GM21390 (cell line): ENCODE results near the gene TSHZ1.

Experiments
- ATAC-seq: cut with Tn5 transposase; IDR thresholded peaks from one replicate; pipeline ENCODE4 v1.9.1; 2021; ENCODE audit not compliant: unreplicated experiment

Gene TSHZ1

DNA sequence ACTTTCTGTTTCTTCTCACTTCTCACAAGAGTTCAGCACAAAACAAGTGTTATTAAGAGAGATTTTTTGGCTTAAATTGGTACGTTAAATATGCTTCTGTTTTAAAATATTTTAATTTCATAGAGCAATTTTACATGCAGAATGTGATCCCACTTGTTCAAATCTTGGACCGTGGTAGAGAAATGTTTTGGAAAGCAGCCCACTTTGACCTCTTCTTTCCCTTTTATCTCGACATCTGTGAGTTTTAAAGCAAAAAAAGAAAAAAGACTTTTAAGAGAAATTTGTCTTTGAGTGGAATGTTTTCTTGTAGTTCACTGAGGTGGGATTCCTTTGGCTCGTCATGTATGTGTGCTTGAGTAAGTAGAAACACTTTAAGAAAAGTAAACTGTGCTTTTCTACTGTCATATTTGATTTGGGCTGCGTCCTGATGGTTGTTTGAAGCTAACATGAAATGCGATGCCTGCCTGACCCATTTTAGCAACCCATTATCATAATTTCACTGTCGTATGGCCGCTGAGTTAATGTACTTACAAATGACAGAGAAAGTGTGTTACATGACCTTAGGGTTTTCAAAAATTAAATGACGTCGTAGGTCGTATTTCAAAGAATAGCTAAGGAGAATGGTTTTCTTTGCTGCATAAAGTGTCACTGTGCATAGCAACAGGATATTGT is 54.5 kb downstream of the TSHZ1 start:
- ATAC-seq, result no peak

- ATAC-seq, result no peak
Measured at GRCh38 chr18:75265872-75266271, 55.3 kb downstream of the TSHZ1 start.

- ATAC-seq, result no peak
Measured at GRCh38 chr18:75267643-75268363, 57.2 kb downstream of the TSHZ1 start.

DNA sequence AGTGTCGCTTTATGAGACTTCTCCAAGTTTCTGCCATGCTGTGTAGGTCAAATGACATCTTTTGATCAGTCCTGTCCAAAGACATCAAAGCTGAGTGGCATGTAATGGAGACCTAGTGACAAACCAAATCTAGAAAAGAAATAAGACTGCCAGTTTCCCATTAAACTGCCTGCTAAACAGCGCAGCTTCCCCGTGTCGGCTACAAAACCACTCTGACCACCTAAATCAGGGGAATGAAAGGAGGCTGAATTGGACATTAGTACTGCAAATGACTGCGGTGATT is 57.7 kb downstream of the TSHZ1 start:
- ATAC-seq, result no peak

GRCh38 chr18:75269124-75269680 is 58.6 kb downstream of the TSHZ1 start:
- ATAC-seq, result no peak

GRCh38 chr18:75269696-75270095 is 59.1 kb downstream of the TSHZ1 start:
- ATAC-seq, result no peak

DNA sequence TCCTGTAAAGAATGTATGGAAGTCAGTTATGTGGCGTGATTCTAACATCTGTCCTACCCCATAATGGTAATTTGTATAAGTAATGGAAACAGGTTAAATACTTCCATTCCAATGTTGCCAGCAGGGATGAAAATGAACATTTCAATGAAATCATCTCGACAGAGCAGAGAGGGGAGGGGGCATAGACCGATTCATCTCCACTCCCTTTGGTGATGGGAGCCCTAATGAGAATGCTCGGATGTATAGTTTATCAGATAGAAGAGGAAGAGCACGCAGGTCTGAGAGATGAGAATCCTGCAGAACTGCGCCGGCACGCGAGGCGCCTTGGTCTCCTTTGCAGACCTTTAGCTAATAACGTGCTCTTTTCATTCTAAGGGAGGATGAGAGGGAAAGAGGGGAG is 61.4 kb downstream of the TSHZ1 start:
- no peak for ATAC-seq

- ATAC-seq, result no peak
Measured at GRCh38 chr18:75273817-75274216, 63.2 kb downstream of the TSHZ1 start.

GRCh38 chr18:75275226-75275625 is 64.6 kb downstream of the TSHZ1 start:
- no peak for ATAC-seq

GRCh38 chr18:75276818-75277609 is 66.4 kb downstream of the TSHZ1 start:
- no peak for ATAC-seq

GRCh38 chr18:75277610-75277928 is 67.0 kb downstream of the TSHZ1 start:
- ATAC-seq, result no peak

DNA sequence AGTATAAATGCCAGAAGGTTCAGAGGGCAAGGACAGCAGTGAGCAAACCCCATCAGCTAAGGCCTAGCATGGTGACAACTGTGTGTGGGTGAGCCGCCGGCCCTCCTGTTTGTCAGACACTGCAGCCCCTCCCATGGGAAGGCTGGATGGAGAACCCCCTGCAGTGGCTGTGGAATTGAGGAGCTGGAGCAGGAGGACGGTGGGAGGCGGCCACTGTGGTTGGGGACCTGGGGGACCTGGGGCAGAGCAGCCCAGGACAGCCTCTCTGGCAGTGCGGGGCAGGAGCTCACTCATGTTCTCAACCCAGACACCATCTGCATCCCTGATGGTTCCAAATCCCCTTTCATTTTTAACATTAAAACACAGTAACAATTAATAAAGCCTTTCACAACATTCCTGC is 68.8 kb downstream of the TSHZ1 start:
- ATAC-seq, result no peak

DNA sequence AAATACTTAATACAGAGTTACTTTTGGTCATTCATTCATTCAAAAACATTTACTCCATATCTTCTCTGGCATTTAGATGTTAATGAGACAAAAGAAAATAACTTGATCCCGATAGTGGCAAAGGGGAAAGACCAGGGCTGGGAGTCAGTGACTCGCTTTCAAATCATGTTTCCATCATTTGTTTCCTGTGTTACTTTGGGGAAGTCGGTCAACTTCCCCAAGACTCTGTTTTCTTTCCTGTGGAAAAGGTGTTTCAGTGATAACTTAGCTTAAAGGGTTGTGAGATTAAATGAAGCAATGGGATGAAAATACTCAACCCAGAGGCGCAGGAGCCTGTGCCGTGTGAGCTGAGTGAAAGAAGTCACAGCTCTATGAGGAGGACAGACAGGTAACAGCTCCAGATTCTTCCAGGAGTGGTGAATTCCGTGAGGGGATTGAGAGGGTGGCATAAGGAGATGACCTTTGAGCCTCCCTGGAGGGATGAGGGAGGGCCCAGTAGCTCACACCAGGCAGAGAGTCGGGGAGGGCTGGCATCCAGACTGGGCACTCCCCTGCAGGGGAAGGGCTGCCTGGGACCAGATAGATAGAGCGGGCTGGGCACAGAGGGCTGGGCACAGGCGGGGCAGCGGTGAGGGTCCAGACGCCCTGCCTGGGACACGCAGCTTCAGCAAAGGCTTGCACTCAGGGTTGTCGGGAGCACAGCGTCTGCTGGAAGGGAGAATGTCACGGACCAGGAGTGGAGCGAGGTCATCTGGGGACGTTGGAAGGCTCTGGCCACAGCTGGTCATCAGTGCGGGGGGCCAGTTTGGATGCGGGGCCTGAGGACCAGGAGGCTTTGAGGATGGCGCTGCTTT is 70.1 kb downstream of the TSHZ1 start:
- ATAC-seq, result no peak

- ATAC-seq, result no peak
Measured at GRCh38 chr18:75282746-75283145, 72.1 kb downstream of the TSHZ1 start.

- no peak for ATAC-seq
Measured at GRCh38 chr18:75283731-75284130, 73.1 kb downstream of the TSHZ1 start.

DNA sequence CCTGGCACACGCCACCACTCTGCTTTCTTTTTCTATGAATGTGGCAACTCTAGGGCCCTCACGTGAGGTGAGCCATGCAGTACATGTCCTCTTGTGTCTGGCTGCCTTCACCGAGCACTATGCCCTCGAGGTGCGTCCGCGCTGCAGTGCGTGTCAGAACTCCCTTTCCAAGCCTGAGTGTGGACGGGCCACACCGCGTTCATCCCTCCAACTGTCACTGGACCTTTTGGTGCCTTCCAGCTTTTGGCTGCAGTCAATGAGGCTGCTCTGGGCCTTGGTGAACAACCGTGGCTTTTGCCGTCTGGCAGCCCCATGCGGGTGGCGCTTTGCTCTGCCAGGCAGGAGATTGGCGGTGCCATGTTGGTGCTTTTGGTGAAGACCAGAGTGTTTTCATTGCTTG is 74.0 kb downstream of the TSHZ1 start:
- ATAC-seq, result no peak

DNA sequence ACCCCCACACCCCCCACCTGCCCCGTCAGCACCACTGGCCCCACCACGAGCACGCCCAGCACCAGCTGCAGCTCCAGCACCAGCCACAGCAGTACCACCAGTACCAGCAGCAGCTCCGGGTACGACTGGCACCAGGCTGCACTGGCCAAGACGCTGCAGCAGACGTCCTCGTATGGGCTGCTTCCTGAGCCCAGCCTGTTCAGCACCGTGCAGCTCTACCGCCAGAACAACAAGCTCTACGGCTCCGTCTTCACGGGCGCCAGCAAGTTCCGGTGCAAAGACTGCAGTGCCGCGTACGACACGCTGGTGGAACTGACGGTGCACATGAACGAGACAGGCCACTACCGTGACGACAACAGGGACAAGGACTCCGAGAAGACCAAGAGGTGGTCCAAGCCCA is 75.3 kb downstream of the TSHZ1 start:
- no peak for ATAC-seq

DNA sequence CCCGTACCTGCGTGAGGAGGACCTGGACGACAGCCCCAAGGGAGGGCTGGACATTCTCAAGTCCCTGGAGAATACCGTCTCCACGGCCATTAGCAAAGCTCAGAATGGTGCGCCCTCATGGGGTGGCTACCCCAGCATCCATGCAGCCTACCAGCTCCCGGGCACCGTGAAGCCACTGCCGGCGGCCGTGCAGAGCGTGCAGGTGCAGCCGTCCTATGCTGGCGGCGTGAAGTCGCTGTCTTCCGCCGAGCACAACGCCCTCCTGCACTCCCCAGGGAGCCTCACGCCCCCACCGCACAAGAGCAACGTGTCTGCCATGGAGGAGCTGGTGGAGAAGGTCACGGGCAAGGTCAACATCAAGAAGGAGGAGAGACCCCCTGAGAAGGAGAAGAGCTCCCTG is 76.4 kb downstream of the TSHZ1 start:
- no peak for ATAC-seq

- ATAC-seq, result no peak
Measured at GRCh38 chr18:75287700-75288099, 77.1 kb downstream of the TSHZ1 start.

DNA sequence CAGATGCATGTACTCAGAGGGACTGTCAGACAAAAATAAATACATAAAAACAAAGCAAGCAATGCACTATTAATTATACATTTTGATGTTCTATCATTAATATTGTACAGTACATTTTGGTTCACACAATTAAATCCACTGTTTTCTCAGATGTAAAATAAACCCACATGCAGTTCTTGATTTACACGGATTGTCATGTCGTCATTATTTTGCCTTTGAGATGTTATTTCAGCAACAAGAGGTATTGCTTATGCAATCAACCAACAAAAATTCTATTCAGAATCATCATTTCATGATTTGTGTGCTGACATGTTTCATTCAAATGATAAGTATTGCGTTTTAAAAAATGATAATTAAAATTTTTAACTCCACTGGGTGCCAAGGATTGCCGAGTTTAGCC is 79.2 kb downstream of the TSHZ1 start:
- no peak for ATAC-seq

DNA sequence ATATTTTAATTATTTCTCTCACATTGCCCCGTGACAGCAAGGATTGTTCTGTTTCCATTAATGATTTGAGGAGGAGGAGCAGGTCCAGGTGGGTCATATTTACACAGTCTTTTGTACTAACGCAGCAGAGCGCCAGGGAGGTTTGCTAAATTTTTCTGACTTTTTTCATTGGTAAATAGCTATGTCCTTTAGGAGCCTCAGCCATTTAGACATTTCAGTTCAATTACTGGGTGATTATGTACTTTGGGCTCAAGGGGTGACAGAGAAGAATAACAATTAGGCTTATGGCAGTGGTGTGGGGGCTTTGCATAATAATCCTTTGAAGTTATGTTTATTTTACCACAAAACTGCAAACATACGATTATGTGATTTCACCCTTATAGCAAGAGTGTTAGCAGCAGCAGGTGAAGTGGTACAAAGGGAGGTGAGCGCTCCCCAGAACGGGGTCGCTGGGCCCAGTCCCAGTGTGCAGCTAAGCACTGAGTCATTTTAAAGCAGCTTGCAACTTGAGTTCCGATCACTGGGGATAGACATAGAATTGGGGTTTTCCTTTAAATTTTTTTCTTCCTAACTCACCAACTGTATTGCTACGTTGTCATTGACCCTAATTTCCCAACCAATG is 80.3 kb downstream of the TSHZ1 start:
- ATAC-seq, result no peak
